HepG2 (cell line): ENCODE measurements around the gene PCED1B.

Experiments used
- FOXM1 ChIP-seq: sonication (generic); formaldehyde crosslinking; IDR thresholded peaks from 2 replicates; pipeline ENCODE4 v1.5.0; 2020; ENCODE audit warnings: missing genetic modification reagents
- MATR3 ChIP-seq: sonication (generic); formaldehyde crosslinking; IDR thresholded peaks from 2 replicates; pipeline ENCODE4 v1.4.0; 2020; ENCODE audit warnings: missing genetic modification reagents
- TP53 ChIP-seq: sonication (generic); formaldehyde crosslinking; conservative IDR thresholded peaks from 2 replicates; pipeline ENCODE4 v1.4.0; 2020; ENCODE audit warnings: missing genetic modification reagents
- ZBTB8A ChIP-seq: sonication (generic); formaldehyde crosslinking; IDR thresholded peaks from 2 replicates; pipeline ENCODE4 v1.4.0; 2020; ENCODE audit warnings: mild to moderate bottlenecking, low read depth, missing genetic modification reagents, borderline replicate concordance
- ZNF232 ChIP-seq: sonication (generic); formaldehyde crosslinking; IDR thresholded peaks from 2 replicates; pipeline ENCODE4 v1.4.0; 2020; ENCODE audit warnings: missing genetic modification reagents, borderline replicate concordance
- ZNF510 ChIP-seq: sonication (generic); formaldehyde crosslinking; IDR thresholded peaks from 2 replicates; pipeline ENCODE4 v1.4.0; 2020; ENCODE audit warnings: low read depth, mild to moderate bottlenecking, missing genetic modification reagents
- ZNF629 ChIP-seq: sonication (generic); formaldehyde crosslinking; conservative IDR thresholded peaks from 2 replicates; pipeline ENCODE4 v1.5.0; 2020; ENCODE audit warnings: missing genetic modification reagents
- TF ChIP-seq, protein P1 (sequence below): sonication (generic); formaldehyde crosslinking; IDR thresholded peaks from 2 replicates; pipeline ENCODE4 v1.9.0; 2021; ENCODE audit warnings: missing genetic modification reagents, mild to moderate bottlenecking, borderline replicate concordance
- TF ChIP-seq, protein P2 (sequence below), 2 experiments: fragments of 450-650 bp in 1 of 2; sonication (generic) in 1 of 2; formaldehyde crosslinking in 1 of 2; IDR thresholded peaks; 2 replicates each; pipeline versions ENCODE4 v1.6.1 to v1.8.0; 2016 to 2022; ENCODE audit warnings: antibody characterized with exemption in 1 of 2, mild to moderate bottlenecking in 1 of 2, missing genetic modification reagents in 1 of 2

DNA sequence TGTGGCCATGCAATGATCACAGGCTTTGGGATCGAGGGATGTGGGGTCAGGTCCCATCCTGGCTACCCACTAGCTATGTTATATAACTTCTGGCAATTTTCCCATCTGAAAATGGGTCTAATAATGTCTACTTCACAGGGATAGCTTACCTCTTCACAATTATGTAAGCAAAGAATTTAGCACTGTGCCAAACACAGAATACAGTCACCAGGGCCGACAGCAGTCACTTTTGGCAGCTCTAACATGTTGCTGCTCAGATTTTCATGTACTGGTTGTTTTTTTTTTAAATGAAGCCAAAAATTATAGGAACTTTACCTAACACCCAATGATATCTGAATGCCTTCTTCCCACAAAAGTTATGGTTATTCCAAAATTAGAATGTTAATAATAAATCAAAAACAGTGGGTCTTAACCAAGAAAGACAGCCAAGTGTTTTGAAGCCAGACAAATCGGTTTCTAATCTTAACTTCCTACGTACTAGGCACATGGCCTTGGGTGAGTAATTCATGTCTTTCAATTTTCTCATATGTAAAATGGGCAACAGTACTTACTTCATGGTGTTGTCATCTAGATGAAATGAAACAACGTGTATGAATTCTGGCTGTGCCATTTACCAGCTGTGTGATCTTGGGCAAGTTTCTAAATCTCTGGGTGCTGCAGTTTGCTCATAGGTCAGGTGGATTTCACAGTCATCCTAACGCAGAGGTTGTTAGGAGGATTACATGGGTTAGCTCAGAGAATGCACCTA, 13.0 kb upstream of the PCED1B start:
- TF ChIP-seq FOXM1 (CRISPR knock-in tag) (no peak), TP53 (CRISPR knock-in tag) (no peak), ZBTB8A (CRISPR knock-in tag) (no peak), ZNF510 (no peak), MATR3 (no peak), ZNF232 (CRISPR knock-in tag) (no peak), ZNF629 (no peak)
- TF ChIP-seq, protein P1, sequence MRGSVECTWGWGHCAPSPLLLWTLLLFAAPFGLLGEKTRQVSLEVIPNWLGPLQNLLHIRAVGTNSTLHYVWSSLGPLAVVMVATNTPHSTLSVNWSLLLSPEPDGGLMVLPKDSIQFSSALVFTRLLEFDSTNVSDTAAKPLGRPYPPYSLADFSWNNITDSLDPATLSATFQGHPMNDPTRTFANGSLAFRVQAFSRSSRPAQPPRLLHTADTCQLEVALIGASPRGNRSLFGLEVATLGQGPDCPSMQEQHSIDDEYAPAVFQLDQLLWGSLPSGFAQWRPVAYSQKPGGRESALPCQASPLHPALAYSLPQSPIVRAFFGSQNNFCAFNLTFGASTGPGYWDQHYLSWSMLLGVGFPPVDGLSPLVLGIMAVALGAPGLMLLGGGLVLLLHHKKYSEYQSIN (CRISPR knock-in tag): no peak
- TF ChIP-seq, protein P2, sequence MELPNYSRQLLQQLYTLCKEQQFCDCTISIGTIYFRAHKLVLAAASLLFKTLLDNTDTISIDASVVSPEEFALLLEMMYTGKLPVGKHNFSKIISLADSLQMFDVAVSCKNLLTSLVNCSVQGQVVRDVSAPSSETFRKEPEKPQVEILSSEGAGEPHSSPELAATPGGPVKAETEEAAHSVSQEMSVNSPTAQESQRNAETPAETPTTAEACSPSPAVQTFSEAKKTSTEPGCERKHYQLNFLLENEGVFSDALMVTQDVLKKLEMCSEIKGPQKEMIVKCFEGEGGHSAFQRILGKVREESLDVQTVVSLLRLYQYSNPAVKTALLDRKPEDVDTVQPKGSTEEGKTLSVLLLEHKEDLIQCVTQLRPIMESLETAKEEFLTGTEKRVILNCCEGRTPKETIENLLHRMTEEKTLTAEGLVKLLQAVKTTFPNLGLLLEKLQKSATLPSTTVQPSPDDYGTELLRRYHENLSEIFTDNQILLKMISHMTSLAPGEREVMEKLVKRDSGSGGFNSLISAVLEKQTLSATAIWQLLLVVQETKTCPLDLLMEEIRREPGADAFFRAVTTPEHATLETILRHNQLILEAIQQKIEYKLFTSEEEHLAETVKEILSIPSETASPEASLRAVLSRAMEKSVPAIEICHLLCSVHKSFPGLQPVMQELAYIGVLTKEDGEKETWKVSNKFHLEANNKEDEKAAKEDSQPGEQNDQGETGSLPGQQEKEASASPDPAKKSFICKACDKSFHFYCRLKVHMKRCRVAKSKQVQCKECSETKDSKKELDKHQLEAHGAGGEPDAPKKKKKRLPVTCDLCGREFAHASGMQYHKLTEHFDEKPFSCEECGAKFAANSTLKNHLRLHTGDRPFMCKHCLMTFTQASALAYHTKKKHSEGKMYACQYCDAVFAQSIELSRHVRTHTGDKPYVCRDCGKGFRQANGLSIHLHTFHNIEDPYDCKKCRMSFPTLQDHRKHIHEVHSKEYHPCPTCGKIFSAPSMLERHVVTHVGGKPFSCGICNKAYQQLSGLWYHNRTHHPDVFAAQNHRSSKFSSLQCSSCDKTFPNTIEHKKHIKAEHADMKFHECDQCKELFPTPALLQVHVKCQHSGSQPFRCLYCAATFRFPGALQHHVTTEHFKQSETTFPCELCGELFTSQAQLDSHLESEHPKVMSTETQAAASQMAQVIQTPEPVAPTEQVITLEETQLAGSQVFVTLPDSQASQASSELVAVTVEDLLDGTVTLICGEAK (IDR thresholded peaks at IDR 0.05): no peak
- TF ChIP-seq, protein P2 (CRISPR knock-in tag; IDR thresholded peaks at IDR 0.05): no peak
